Uterus (tissue), 2 donors: ENCODE results near the gene LIFR.

Experiments used
- POLR2A ChIP-seq, 2 donors: fragments of 450-650 bp; IDR thresholded peaks; one replicate each; pipeline ENCODE4 v1.6.1; 2016; ENCODE audit warnings: antibody characterized with exemption in 2 of 2, mild to moderate bottlenecking in 1 of 2, moderate library complexity in 1 of 2
- TF ChIP-seq, protein P1 (sequence below), 4 experiments: fragments of 200-600 bp in 2 of 4; fragments of 450-650 bp in 2 of 4; sonication (generic) in 2 of 4; IDR thresholded peaks; one replicate each; pipeline ENCODE4 v1.5.1; 2016 to 2019; ENCODE audit warnings: antibody characterized with exemption in 4 of 4, mild to moderate bottlenecking in 2 of 4, moderate library complexity in 1 of 4

DNA sequence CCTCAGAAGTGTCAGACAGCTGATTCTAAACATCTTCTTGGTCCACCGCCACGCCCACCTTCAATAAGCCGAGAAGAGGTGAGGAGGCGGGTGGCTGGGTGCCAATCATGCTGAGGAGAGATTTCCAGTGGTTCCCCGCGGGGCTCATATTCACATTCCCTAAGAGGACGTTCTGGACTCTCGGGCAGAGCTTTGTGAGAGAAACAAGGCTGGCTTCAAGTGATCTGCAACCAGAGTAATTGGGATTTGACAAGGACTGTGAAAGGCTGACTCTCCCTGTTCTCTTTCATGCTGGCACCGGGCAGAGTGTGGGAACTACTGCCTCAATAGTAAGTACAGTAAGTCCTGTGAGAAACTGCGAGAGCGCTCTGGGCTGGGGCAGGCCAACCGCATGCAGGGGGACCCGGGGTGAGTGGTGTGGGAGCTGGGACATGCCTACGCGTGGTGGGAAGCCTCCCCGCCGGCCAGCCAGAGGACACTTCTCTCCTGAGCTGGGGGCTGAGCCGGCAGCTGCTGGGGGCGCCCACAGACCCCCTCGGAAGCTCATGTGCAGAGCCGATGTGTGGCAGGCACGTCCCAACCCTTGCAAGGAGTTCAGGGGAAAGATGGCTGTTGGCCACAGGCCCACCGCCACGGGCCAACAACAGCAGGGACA lies 110.9 kb downstream of the LIFR start:
- TF ChIP-seq, protein P1, sequence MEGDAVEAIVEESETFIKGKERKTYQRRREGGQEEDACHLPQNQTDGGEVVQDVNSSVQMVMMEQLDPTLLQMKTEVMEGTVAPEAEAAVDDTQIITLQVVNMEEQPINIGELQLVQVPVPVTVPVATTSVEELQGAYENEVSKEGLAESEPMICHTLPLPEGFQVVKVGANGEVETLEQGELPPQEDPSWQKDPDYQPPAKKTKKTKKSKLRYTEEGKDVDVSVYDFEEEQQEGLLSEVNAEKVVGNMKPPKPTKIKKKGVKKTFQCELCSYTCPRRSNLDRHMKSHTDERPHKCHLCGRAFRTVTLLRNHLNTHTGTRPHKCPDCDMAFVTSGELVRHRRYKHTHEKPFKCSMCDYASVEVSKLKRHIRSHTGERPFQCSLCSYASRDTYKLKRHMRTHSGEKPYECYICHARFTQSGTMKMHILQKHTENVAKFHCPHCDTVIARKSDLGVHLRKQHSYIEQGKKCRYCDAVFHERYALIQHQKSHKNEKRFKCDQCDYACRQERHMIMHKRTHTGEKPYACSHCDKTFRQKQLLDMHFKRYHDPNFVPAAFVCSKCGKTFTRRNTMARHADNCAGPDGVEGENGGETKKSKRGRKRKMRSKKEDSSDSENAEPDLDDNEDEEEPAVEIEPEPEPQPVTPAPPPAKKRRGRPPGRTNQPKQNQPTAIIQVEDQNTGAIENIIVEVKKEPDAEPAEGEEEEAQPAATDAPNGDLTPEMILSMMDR (IDR thresholded peaks at IDR 0.05): no peak
- no peak for TF ChIP-seq POLR2A (IDR thresholded peaks at IDR 0.05)
